OCI-LY7 (cell line): Measurements from ENCODE around the gene PRR7.
"Not testable (repeated sequence)": the region's sequence is repeated elsewhere in the genome, so short reads cannot be mapped to it uniquely, and the experiment has no call there.

Source experiments
- CTCF ChIP-seq: fragments of 200-600 bp; sonication (generic); conservative IDR thresholded peaks from 2 replicates; pipeline ENCODE4 v1.5.1; 2014; ENCODE audit warnings: mild to moderate bottlenecking, antibody characterized with exemption, low read length, moderate library complexity, mixed read lengths
- EZH2phosphoT487 ChIP-seq: fragments of 200-600 bp; sonication (generic); IDR thresholded peaks from 2 replicates; pipeline ENCODE4 v1.6.1; 2018; ENCODE audit warnings: low read depth, borderline replicate concordance, mild to moderate bottlenecking, mixed run types, antibody characterized with exemption, low read length, moderate library complexity, mixed read lengths

- TF ChIP-seq CTCF, EZH2phosphoT487: not testable (repeated sequence)
Observed at GRCh38 chr5:177417081-177417480, 29.5 kb upstream of the PRR7 start.
